Neuronal stem cell (in vitro differentiated cells): ENCODE results near the gene INSR.

Source experiments
- DNase-seq: peaks from one replicate; pipeline ENCODE4 v3.0.0-alpha.2; 2013; ENCODE audit warnings: low spot score
- H2AFZ ChIP-seq: one replicate; pipeline ENCODE4 v1.6.1; 2013; ENCODE audit warnings: mild to moderate bottlenecking, low read length, inconsistent platforms
- H2AK5ac ChIP-seq: 2 replicates; pipeline ENCODE4 v1.6.1; 2013; ENCODE audit warnings: low read depth, mild to moderate bottlenecking, inconsistent platforms, low read length, moderate library complexity, mixed read lengths
- H2BK120ac ChIP-seq: 2 replicates; pipeline ENCODE4 v1.6.1; 2013; ENCODE audit warnings: low read depth, mild to moderate bottlenecking, inconsistent platforms, low read length, moderate library complexity, mixed read lengths
- H2BK12ac ChIP-seq: one replicate; pipeline ENCODE4 v1.6.1; 2013; ENCODE audit warnings: low read length, inconsistent platforms
- H2BK15ac ChIP-seq: 2 replicates; pipeline ENCODE4 v1.6.1; 2013; ENCODE audit warnings: mild to moderate bottlenecking, low read length, inconsistent platforms, mixed read lengths
- H2BK5ac ChIP-seq: one replicate; pipeline ENCODE4 v1.6.1; 2013; ENCODE audit warnings: inconsistent platforms, mild to moderate bottlenecking, low read length, moderate library complexity
- H3K14ac ChIP-seq: one replicate; pipeline ENCODE4 v1.6.1; 2013; ENCODE audit warnings: low read length, inconsistent platforms
- H3K18ac ChIP-seq: 2 replicates; pipeline ENCODE4 v1.6.1; 2013; ENCODE audit warnings: low read length, inconsistent platforms
- H3K23ac ChIP-seq: 2 replicates; pipeline ENCODE4 v1.6.1; 2013; ENCODE audit warnings: low read depth, mild to moderate bottlenecking, mixed read lengths, low read length, inconsistent platforms; ENCODE audit not compliant: poor library complexity
- H3K27ac ChIP-seq: replicated peaks from 3 replicates; pipeline ENCODE4 v1.5.1; 2013; ENCODE audit warnings: low read length, inconsistent platforms
- H3K27me3 ChIP-seq, 3 experiments: 2 replicates each; pipeline ENCODE4 v1.6.1; 2013; ENCODE audit warnings: low read length in 3 of 3, mild to moderate bottlenecking in 2 of 3, inconsistent platforms in 1 of 3, low read depth in 1 of 3, mixed read lengths in 1 of 3, moderate library complexity in 1 of 3; ENCODE audit not compliant: control insufficient read depth in 3 of 3, insufficient read depth in 3 of 3
- H3K36me3 ChIP-seq, 2 donors: replicated peaks in 1 of 2; 2 replicates each; pipeline ENCODE4 v1.6.1; 2013; ENCODE audit warnings: low read length in 2 of 2; ENCODE audit not compliant: control insufficient read depth in 2 of 2, insufficient read depth in 2 of 2
- H3K4ac ChIP-seq: 2 replicates; pipeline ENCODE4 v1.6.1; 2013; ENCODE audit warnings: inconsistent platforms, mild to moderate bottlenecking, low read length, moderate library complexity
- H3K4me1 ChIP-seq, 2 donors: 1 replicate in 1 of 2; 2 replicates in 1 of 2; pipeline ENCODE4 v1.6.1; 2013; ENCODE audit warnings: low read length in 2 of 2, low read depth in 1 of 2; ENCODE audit not compliant: control insufficient read depth in 2 of 2, insufficient read depth in 1 of 2
- H3K4me2 ChIP-seq: one replicate; pipeline ENCODE4 v1.6.1; 2013; ENCODE audit warnings: mild to moderate bottlenecking, low read length, inconsistent platforms; ENCODE audit not compliant: insufficient read depth, poor library complexity, severe bottlenecking
- H3K4me3 ChIP-seq, 2 donors: 2 replicates each; pipeline ENCODE4 v1.5.1; 2013; ENCODE audit warnings: low read length in 2 of 2, mild to moderate bottlenecking in 2 of 2, inconsistent platforms in 1 of 2, moderate library complexity in 1 of 2
- H3K79me1 ChIP-seq: one replicate; pipeline ENCODE4 v1.6.1; 2013; ENCODE audit warnings: low read depth, mild to moderate bottlenecking, inconsistent platforms, low read length, moderate library complexity
- H3K9ac ChIP-seq: one replicate; pipeline ENCODE4 v1.6.1; 2013; ENCODE audit warnings: mild to moderate bottlenecking, low read depth, low read length, inconsistent platforms; ENCODE audit not compliant: poor library complexity
- H3K9me3 ChIP-seq, 2 donors: replicated peaks in 1 of 2; 2 replicates each; pipeline versions ENCODE3 to v1.6.1; 2013; ENCODE audit warnings: low read length in 2 of 2, mild to moderate bottlenecking in 2 of 2, inconsistent platforms in 1 of 2, low read depth in 1 of 2, mixed read lengths in 1 of 2, moderate library complexity in 1 of 2; ENCODE audit not compliant: control insufficient read depth in 2 of 2, insufficient read depth in 1 of 2
- H4K8ac ChIP-seq: one replicate; pipeline ENCODE4 v1.6.1; 2013; ENCODE audit warnings: low read depth, mild to moderate bottlenecking, inconsistent platforms, low read length, moderate library complexity
- H4K91ac ChIP-seq: one replicate; pipeline ENCODE4 v1.6.1; 2013; ENCODE audit warnings: low read length, low read depth, mild to moderate bottlenecking, inconsistent platforms; ENCODE audit not compliant: poor library complexity
- WGBS, 2 donors: extraction: QIAGEN DNeasy Blood & Tissue Kit; methylation state at CpG; one replicate each; pipeline ENCODE4 v1.1.7; 2013; ENCODE audit warnings: missing lambda C conversion rate in 2 of 2, mixed read lengths in 1 of 2; ENCODE audit not compliant: insufficient read length in 2 of 2, insufficient replicate concordance in 1 of 2; ENCODE audit errors: extremely low coverage in 2 of 2; 5-methylcytosine and 5-hydroxymethylcytosine counted together

INSR gene

GRCh38 chr19:7172794-7173193 lies 121.4 kb downstream of the INSR start:
- H2BK15ac ChIP-seq, result no peak overlapping the region
- no peak overlapping the region for H3K9ac ChIP-seq
- H3K79me1 ChIP-seq, result no peaks in the 10 kb centered on the region
- no peak overlapping the region for H2AK5ac ChIP-seq
- no peak overlapping the region for H3K27ac ChIP-seq
- H3K4ac ChIP-seq, result no peak overlapping the region
- peaks cover 19 to 52% of the 10 kb centered on the region in 2 donors for H3K36me3 ChIP-seq
- no peak for DNase-seq
- H2BK120ac ChIP-seq, result no peak overlapping the region
- H2AFZ ChIP-seq, result no peak overlapping the region
- no CpG with 5 or more reads among the region's 4 CpGs for WGBS, 2 donors
- H2BK5ac ChIP-seq, result no peak overlapping the region
- no peak overlapping the region for H3K23ac ChIP-seq
- H3K4me3 ChIP-seq, result no peak overlapping the region
- no peak overlapping the region for H3K14ac ChIP-seq
- H3K4me2 ChIP-seq, result no peak overlapping the region
- H3K9me3 ChIP-seq, result peaks cover 17 to 27% of the 10 kb centered on the region in 2 donors
- H3K27me3 ChIP-seq, result no peaks in the 10 kb centered on the region
- no peak overlapping the region for H4K8ac ChIP-seq
- H4K91ac ChIP-seq, result no peak overlapping the region
- H2BK12ac ChIP-seq, result no peak overlapping the region
- H3K18ac ChIP-seq, result no peak overlapping the region
- no peaks in the 10 kb centered on the region for H3K4me1 ChIP-seq

GRCh38 chr19:7170983-7171382 lies 123.2 kb downstream of the INSR start:
- Histone ChIP-seq H3K79me1 (no peaks in the 10 kb centered on the region), H3K4me3 (no peak overlapping the region), H3K18ac (no peak overlapping the region), H3K14ac (no peak overlapping the region), H4K8ac (no peak overlapping the region), H3K4me2 (no peak overlapping the region), H3K27ac (no peak overlapping the region), H4K91ac (no peak overlapping the region), H2AFZ (no peak overlapping the region), H2BK12ac (no peak overlapping the region), H3K4me1 (no peaks in the 10 kb centered on the region), H3K4ac (no peak overlapping the region), H3K23ac (no peak overlapping the region), H3K27me3 (no peaks in the 10 kb centered on the region), H3K9ac (no peak overlapping the region), H2BK120ac (no peak overlapping the region), H3K9me3 (peaks cover 16 to 27% of the 10 kb centered on the region in 2 donors), H3K36me3 (peaks cover 21 to 64% of the 10 kb centered on the region in 2 donors), H2BK15ac (no peak overlapping the region), H2BK5ac (no peak overlapping the region), H2AK5ac (no peak overlapping the region)
- no peak for DNase-seq

DNA sequence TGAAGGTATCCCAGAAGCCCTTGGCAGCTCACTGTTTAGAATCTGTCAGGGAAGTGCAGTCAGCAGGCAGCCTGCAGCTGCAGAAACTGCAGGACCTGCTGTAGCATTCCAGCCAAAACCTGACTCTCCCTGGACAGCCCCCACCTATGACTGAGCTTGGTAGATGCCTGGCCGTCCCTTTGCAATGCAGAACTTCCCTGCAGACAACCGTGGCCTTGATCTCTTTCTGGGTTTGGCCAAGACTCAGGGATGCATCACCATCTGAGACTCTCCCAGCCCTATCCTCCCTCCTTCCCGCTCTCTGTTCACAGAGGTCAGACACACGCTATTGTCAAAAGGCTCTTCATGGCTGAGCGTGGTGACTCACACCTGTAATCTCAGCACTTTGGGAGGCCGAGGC lies 125.3 kb downstream of the INSR start:
- H2AK5ac ChIP-seq, result no peak overlapping the region
- H3K9me3 ChIP-seq, result peaks cover 16 to 27% of the 10 kb centered on the region in 2 donors
- no peak overlapping the region for H2BK120ac ChIP-seq
- H3K4me1 ChIP-seq, result no peaks in the 10 kb centered on the region
- H3K9ac ChIP-seq, result no peak overlapping the region
- no peak overlapping the region for H2BK5ac ChIP-seq
- H3K4ac ChIP-seq, result no peak overlapping the region
- no peak overlapping the region for H3K18ac ChIP-seq
- no peak overlapping the region for H3K23ac ChIP-seq
- H3K4me2 ChIP-seq, result no peak overlapping the region
- DNase-seq, result no peak
- no peak overlapping the region for H3K27ac ChIP-seq
- H3K4me3 ChIP-seq, result no peak overlapping the region
- no peak overlapping the region for H2BK12ac ChIP-seq
- H3K14ac ChIP-seq, result no peak overlapping the region
- H2BK15ac ChIP-seq, result no peak overlapping the region
- no peak overlapping the region for H2AFZ ChIP-seq
- no peaks in the 10 kb centered on the region for H3K27me3 ChIP-seq
- no peak overlapping the region for H4K91ac ChIP-seq
- H3K36me3 ChIP-seq, result peaks cover 22 to 67% of the 10 kb centered on the region in 2 donors
- no peaks in the 10 kb centered on the region for H3K79me1 ChIP-seq
- no peak overlapping the region for H4K8ac ChIP-seq
- no CpG with 5 or more reads among the region's 6 CpGs for WGBS, 2 donors

GRCh38 chr19:7161292-7161691 lies 132.9 kb downstream of the INSR start:
- Histone ChIP-seq H3K14ac (no peak overlapping the region), H2AFZ (no peak overlapping the region), H2BK120ac (no peak overlapping the region), H4K8ac (no peak overlapping the region), H3K79me1 (no peaks in the 10 kb centered on the region), H3K4me3 (no peak overlapping the region), H2BK12ac (no peak overlapping the region), H3K23ac (no peak overlapping the region), H2BK5ac (no peak overlapping the region), H3K27ac (no peak overlapping the region), H4K91ac (no peak overlapping the region), H3K4me1 (no peaks in the 10 kb centered on the region), H2AK5ac (no peak overlapping the region), H2BK15ac (no peak overlapping the region), H3K9ac (no peak overlapping the region), H3K36me3 (peaks cover 12 to 41% of the 10 kb centered on the region in 2 donors), H3K4ac (no peak overlapping the region), H3K18ac (no peak overlapping the region), H3K9me3 (no peaks in the 10 kb centered on the region), H3K4me2 (no peak overlapping the region), H3K27me3 (no peaks in the 10 kb centered on the region)
- DNase-seq, result no peak
- no CpG with 5 or more reads among the region's 4 CpGs for WGBS, 2 donors
